IPS-20b (cell line): ENCODE data around the gene MEI1.

ENCODE experiments used
- H3K27ac ChIP-seq: one replicate; pipeline ENCODE4 v1.5.1; 2013; ENCODE audit warnings: low read length
- H3K27me3 ChIP-seq: 2 replicates; pipeline ENCODE4 v1.6.1; 2013; ENCODE audit warnings: mild to moderate bottlenecking, low read length, inconsistent platforms; ENCODE audit not compliant: insufficient read depth
- H3K36me3 ChIP-seq: 2 replicates; pipeline ENCODE4 v1.6.1; 2013; ENCODE audit warnings: low read depth, mild to moderate bottlenecking, inconsistent platforms, low read length, moderate library complexity; ENCODE audit not compliant: insufficient read depth
- H3K4me1 ChIP-seq: 2 replicates; pipeline ENCODE4 v1.6.1; 2013; ENCODE audit warnings: mild to moderate bottlenecking, control low read depth, inconsistent platforms, low read length, moderate library complexity; ENCODE audit not compliant: insufficient read depth
- H3K4me3 ChIP-seq: 2 replicates; pipeline ENCODE4 v1.5.1; 2013; ENCODE audit warnings: mild to moderate bottlenecking, low read length, inconsistent platforms
- H3K9ac ChIP-seq: 2 replicates; pipeline ENCODE4 v1.6.1; 2013; ENCODE audit warnings: low read depth, mild to moderate bottlenecking, inconsistent platforms, low read length, moderate library complexity
- H3K9me3 ChIP-seq: 2 replicates; pipeline ENCODE4 v1.6.1; 2013; ENCODE audit warnings: mild to moderate bottlenecking, low read depth, low read length, inconsistent platforms; ENCODE audit not compliant: insufficient read depth

MEI1 gene

DNA sequence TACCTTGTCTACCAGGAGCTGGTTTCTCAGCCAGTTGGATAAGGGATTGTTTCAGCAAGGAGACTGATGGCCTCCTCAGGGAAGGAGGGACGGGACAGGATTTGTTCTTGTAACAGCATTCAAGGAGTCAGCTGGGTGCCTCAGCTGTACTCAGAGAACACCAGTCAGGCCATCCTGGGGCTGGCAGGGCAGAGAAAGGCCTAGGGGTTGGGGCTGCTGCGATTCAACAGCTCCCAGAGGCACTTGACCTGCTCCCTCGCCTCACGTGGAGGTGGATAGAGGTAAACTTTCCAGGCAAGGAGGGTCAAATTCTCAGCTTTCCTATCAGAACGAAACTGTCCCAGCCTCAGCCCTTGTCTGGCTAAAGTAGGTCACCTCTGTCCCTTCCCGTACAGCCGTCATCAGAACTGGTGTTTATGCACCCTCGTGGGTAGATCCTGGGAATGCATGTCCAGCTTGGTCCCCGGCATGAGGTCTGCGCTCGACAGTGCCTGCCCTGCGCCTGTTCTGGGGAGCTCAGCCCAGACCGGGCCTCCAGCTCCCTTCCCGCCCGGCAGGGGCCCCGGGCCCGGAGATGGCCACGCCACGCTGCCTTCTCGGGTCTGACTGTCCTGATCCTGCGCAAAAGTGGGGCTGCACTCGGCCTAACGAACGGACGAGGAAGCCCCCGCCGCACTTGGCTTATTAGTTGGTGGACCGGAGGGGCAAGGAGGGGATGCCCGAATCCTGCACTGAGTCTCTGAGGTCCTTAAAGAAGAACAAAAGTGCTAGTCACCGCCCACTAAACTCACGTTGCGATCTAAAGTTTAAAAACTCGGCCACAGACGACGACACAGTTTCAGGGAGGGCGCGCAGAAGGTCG is 100.4 kb downstream of the MEI1 start:
- Histone ChIP-seq H3K4me1 (peaks cover 7% of the 10 kb centered on the region), H3K27ac (peak overlapping the region; percentile 26), H3K27me3 (no peaks in the 10 kb centered on the region), H3K9me3 (no peaks in the 10 kb centered on the region), H3K9ac (peak overlapping the region; percentile 92; the same call in 1 of the 2 replicates), H3K4me3 (peak overlapping the region; percentile 81), H3K36me3 (no peaks in the 10 kb centered on the region)

DNA sequence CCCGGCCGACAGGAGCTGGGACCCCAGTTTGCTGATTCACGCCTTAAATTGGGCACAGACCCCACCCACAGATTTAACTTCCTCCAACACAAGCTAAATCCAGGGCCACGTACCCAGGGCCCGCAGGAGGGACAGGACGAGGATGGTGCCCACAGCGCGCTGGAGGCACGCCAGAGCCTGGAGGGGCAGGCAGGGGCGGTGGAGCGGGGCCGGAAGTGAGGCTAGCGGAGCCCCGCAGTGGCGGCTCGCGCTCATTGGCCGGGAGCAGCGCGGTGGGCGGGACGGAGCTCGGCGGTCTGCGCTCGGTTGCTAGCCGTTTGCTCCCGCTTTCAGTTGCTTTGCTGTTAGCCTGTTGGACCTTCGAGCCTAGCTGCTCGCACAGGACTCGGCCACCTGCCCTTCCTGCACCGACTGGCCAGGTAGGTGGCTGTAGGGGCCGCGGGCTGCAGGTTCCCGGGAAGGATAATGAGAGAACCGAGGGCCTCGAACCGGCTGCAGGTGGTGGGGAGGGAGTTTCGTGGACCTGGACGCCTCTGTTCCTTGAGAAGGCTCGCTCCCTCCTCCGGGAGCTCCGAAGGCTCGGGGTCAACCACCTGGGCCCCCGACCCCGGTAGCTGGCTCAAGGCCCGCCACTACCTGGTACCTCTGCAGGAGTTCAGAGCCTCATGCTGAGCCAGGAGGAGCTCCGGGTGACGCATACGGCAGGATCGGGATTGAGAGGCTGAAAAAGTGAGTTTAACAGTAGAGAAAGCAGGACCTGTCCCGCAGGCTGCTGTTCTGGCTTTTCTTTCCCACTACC is 101.2 kb downstream of the MEI1 start, which contains the start of gene CCDC134:
Gene CCDC134, plus strand, starts transcription at position 332 of the 799 bp plus-strand sequence. CDS start 8,212 bp downstream, outside the sequence.
- peak within 1 kb of the TSS; percentile 81 for H3K4me3 ChIP-seq
- H3K9ac ChIP-seq = peak within 1 kb of the TSS; percentile 92
- H3K27ac ChIP-seq = peak within 1 kb of the TSS; percentile 32
- H3K9me3 ChIP-seq = no peaks in the 10 kb centered on the region
- H3K4me1 ChIP-seq = peaks cover 7% of the 10 kb centered on the region
- no peaks in the 10 kb centered on the region for H3K36me3 ChIP-seq
- H3K27me3 ChIP-seq = no peaks in the 10 kb centered on the region

DNA sequence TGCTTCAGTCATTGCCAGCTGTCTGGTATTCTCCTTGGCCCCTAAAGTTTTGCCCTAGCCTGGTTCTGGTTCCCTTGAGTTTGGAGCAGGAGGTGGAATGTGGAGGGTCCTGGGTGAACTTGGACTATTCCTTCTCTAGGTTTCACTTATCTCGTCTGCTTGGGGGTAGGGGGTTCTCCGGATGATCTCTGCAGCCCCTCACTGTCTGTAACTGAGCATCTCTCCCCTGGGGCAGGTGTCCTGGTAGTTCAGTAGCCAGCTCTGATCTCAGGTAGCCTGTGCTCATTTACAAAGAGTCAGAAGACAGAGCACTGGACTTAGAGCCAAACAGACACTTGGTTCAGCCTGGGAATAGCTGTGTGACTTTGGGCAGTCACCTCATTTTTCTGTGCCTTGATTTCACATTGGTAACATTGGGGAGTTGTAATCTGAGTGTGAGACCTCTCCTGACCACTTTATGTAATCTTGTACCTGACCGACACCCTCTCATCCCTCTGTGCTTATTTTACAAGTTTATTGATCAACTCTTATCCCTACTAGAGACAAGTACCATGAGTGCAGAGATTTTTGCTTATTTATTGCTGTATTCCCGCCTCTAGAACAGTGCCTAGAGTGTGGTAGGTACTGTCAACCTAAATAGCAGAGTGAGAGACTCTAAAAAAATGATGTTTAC is 102.0 kb downstream of the MEI1 start:
- Histone ChIP-seq H3K36me3 (no peaks in the 10 kb centered on the region), H3K9me3 (no peaks in the 10 kb centered on the region), H3K4me1 (peaks cover 7% of the 10 kb centered on the region), H3K27ac (peak overlapping the region; percentile 32), H3K9ac (peak overlapping the region; percentile 92), H3K27me3 (no peaks in the 10 kb centered on the region), H3K4me3 (peak overlapping the region; percentile 81)

DNA sequence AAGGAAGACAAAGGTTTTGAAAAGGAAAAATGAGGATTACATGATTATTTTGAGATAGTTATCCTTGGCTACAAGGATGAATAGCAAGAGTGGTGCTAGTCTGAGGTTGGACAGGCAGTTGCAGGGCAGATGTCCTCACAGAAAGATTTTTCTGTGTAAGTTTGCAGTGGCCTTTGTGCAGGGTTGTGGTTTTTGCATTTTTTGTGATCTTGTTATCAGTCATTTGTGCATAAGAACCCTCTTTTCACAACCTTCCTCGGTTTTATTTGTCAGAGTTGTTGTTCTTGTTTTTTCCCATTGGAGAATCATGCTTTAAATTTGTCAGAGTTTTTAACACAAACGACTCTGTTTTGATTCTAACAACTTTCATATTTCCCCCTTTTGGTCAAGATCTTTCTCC is 102.6 kb downstream of the MEI1 start:
- Histone ChIP-seq H3K9me3 (no peaks in the 10 kb centered on the region), H3K4me1 (peaks cover 7% of the 10 kb centered on the region), H3K36me3 (no peaks in the 10 kb centered on the region), H3K4me3 (peak overlapping the region; percentile 81), H3K27ac (no peak overlapping the region), H3K27me3 (no peaks in the 10 kb centered on the region), H3K9ac (peak overlapping the region; percentile 92; the same call in 1 of the 2 replicates)

DNA sequence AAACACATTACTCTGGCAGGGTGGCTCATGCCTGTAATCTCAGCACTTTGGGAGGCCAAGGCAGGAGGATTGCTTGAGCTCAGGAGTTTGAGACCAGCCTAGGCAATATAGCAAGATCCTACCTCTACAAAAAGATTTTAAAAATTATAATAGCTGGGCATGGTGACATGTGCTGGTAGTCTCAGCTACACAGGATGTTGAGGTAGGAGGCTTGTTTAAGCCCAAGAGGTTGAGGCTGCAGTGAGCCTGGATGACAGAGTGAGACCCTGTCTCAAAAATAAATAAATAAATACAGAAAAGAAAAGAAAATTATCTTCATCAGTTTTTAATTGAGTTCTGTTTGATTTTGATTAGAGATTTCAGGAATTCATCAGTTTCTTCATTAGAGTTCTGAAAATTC is 106.3 kb downstream of the MEI1 start:
- Histone ChIP-seq H3K9ac (no peak overlapping the region), H3K36me3 (peaks cover 14% of the 10 kb centered on the region; the same call in 1 of the 2 replicates), H3K27me3 (no peaks in the 10 kb centered on the region), H3K4me3 (no peak overlapping the region), H3K4me1 (no peaks in the 10 kb centered on the region; the same call in 1 of the 2 replicates), H3K9me3 (no peaks in the 10 kb centered on the region), H3K27ac (no peak overlapping the region)

DNA sequence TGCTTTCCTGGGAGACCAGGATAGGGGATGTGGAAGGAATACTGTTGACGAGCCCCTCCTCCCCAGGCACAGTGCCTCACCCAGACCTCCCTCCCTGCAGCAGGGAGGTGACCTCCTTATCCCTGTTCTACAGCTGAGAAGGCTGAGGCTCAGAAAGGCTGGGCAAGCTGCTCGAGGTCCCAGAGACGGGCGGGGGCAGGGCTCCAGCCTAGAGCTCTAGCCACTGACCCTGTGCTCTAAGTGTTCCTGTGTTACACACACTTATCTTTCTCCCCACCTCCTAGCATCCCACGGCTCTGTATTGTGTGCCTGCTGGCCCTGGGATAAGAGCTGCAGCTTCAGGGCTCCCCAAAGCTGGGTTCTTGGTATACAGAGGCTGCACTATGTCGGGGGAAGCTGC is 109.1 kb downstream of the MEI1 start:
- H3K27me3 ChIP-seq = no peaks in the 10 kb centered on the region
- H3K4me1 ChIP-seq = no peaks in the 10 kb centered on the region
- H3K9ac ChIP-seq = no peak overlapping the region
- no peaks in the 10 kb centered on the region for H3K9me3 ChIP-seq
- H3K36me3 ChIP-seq = peaks cover 21% of the 10 kb centered on the region; the same call in 1 of the 2 replicates
- no peak overlapping the region for H3K27ac ChIP-seq
- H3K4me3 ChIP-seq = no peak overlapping the region

DNA sequence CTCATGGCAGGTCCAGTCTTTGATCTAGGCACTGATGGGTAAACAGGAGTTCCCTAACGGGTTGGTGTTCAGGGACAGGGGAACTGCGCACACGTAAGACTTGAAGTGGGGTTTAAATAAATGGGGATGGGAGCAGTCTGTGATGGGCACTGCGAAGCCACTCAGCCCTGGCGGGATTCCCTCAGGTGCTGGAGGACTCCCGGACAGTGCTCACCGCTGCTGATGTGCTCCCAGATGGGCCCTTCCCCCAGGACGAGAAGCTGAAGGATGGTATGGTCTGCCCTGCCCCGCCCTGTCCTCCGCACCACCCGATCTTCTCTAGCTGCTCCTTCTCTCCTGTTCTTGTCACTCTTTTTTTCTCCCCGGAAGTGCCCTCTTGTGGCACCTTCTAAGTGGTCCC is 110.7 kb downstream of the MEI1 start:
- Histone ChIP-seq H3K9ac (no peak overlapping the region), H3K4me3 (no peak overlapping the region), H3K27me3 (no peaks in the 10 kb centered on the region), H3K36me3 (peaks cover 27% of the 10 kb centered on the region; the same call in 1 of the 2 replicates), H3K27ac (no peak overlapping the region), H3K9me3 (no peaks in the 10 kb centered on the region), H3K4me1 (no peaks in the 10 kb centered on the region)

DNA sequence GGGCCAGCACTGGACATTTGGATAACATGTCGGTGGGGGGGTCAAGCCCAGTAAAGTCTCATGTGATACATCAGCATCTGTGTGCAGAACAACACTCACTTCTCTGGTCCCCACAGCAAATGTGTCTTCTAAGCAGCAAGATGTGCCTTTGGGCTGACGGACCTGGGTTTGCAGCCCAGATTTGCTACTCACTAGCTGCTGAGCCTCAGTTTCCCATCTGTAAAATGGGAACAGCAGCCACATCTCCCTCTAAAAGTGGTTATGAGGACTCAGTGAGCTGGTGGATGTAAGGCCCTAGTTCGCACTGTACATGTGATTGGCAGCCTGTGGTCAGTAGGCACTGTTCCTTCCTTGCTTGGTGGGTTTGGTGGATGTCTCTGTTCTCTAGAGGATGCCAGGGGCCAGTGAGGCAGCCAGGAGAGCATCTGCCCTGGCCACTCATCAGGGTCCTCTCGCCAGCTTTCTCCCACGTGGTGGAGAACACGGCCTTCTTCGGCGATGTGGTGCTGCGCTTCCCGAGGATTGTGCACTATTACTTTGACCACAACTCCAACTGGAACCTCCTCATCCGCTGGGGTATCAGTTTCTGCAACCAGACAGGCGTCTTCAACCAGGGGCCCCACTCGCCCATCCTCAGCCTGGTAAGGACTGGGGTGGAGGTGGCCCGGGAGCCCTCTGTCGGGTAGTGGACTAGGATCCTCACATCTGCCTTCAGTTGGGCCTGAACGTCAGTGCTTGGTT is 113.7 kb downstream of the MEI1 start:
- peaks cover 33% of the 10 kb centered on the region for H3K36me3 ChIP-seq
- no peak overlapping the region for H3K27ac ChIP-seq
- H3K9ac ChIP-seq = no peak overlapping the region
- H3K27me3 ChIP-seq = no peaks in the 10 kb centered on the region
- no peaks in the 10 kb centered on the region for H3K4me1 ChIP-seq
- no peaks in the 10 kb centered on the region for H3K9me3 ChIP-seq
- H3K4me3 ChIP-seq = no peak overlapping the region

DNA sequence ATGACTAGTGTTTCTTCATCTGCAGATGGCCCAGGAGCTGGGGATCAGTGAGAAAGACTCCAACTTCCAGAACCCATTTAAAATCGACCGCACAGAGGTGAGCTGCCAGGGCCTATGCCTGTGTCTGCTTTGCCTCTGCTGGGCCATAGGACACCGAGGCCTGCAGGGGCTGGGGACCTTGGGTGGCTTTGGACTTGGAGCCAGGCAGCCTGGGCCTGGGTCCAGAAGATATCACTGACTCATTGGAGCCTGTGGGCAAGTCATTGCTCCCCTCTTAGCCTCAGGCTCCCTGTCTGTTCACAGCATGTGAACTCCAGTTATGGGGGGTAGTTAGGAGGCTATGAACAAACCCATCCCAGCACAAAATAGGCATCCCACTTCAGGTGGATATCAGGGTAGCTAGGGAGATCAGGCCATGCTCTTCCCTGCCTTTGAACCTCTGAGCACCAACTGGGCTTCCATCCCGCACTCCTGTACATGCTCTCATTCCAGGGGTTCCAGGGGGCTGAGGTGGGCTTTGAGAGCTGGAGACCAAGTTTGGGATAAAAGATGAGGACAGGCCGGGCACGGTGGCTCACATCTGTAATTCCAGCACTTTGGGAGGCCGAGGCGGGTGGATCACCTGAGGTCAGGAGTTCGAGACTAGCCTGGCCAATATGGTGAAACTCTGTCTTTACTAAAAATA is 114.6 kb downstream of the MEI1 start:
- no peaks in the 10 kb centered on the region for H3K27me3 ChIP-seq
- peaks cover 31% of the 10 kb centered on the region for H3K36me3 ChIP-seq
- no peak overlapping the region for H3K27ac ChIP-seq

DNA sequence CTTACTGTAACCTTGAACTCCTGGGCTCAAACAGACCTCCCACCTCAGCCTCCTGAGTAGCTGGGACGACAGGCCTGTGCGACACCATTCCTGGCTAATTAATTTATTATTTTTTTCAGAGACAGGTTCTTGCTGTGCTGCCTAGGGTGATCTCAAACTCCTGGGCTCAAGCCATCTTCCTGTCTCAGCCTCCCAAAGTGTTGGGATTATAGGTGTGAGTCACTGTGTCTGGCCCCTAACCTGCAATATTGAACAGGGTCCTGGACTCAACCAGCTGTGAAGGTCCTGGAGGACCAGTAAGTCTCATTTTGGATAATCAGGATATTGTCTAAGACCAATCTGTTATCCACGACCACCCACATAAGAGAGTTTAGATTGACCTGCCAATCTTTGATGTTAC is 116.4 kb downstream of the MEI1 start:
- H3K4me3 ChIP-seq = no peak overlapping the region
- no peak overlapping the region for H3K27ac ChIP-seq
- no peaks in the 10 kb centered on the region for H3K9me3 ChIP-seq
- H3K27me3 ChIP-seq = no peaks in the 10 kb centered on the region
- peaks cover 23% of the 10 kb centered on the region for H3K36me3 ChIP-seq
- no peak overlapping the region; the same call in 1 of the 2 replicates for H3K9ac ChIP-seq
- H3K4me1 ChIP-seq = no peaks in the 10 kb centered on the region

More for the DNA sequence above, 114.6 kb downstream of the MEI1 start:
- Histone ChIP-seq H3K9ac (no peak overlapping the region), H3K9me3 (no peaks in the 10 kb centered on the region), H3K4me1 (no peaks in the 10 kb centered on the region), H3K4me3 (no peak overlapping the region)
